GM10847 (cell line): Measurements from ENCODE around the gene PAK6.

Source experiments
- POLR2A ChIP-seq: IDR thresholded peaks from 2 replicates; pipeline ENCODE4 v1.6.1; 2011; ENCODE audit not compliant: insufficient read length; ENCODE audit errors: extremely low read depth

Gene PAK6

GRCh38 chr15:40238532-40239403, at the start of gene PAK6:
TSS of gene PAK6 (plus strand) at chr15:40239063. CDS start at chr15:40264786, 25,723 bp downstream.
- TF ChIP-seq POLR2A, result no peak

GRCh38 chr15:40190591-40190990, 48.3 kb upstream of the PAK6 start:
- no peak for TF ChIP-seq POLR2A

- TF ChIP-seq POLR2A, result no peak
Measured at GRCh38 chr15:40192942-40193341, 45.9 kb upstream of the PAK6 start.

- TF ChIP-seq POLR2A, result no peak
Measured at GRCh38 chr15:40197434-40197833, 41.4 kb upstream of the PAK6 start.

GRCh38 chr15:40198355-40199085, 40.3 kb upstream of the PAK6 start:
- TF ChIP-seq POLR2A, result no peak

- TF ChIP-seq POLR2A, result no peak
Measured at GRCh38 chr15:40204100-40204499, 34.8 kb upstream of the PAK6 start.

GRCh38 chr15:40217166-40217824, 21.6 kb upstream of the PAK6 start:
- no peak for TF ChIP-seq POLR2A

- no peak for TF ChIP-seq POLR2A
Measured at GRCh38 chr15:40219801-40220200, 19.1 kb upstream of the PAK6 start.

GRCh38 chr15:40222131-40222530, 16.7 kb upstream of the PAK6 start:
- no peak for TF ChIP-seq POLR2A

- TF ChIP-seq POLR2A, result no peak
Measured at GRCh38 chr15:40226736-40227135, 12.1 kb upstream of the PAK6 start.

GRCh38 chr15:40229316-40229715, 9.5 kb upstream of the PAK6 start:
- no peak for TF ChIP-seq POLR2A

GRCh38 chr15:40229956-40230355, 8.9 kb upstream of the PAK6 start:
- no peak for TF ChIP-seq POLR2A

GRCh38 chr15:40232625-40233070, 6.2 kb upstream of the PAK6 start:
- TF ChIP-seq POLR2A, result no peak

GRCh38 chr15:40233727-40234577, 4.9 kb upstream of the PAK6 start:
- TF ChIP-seq POLR2A, result no peak

- no peak for TF ChIP-seq POLR2A
Measured at GRCh38 chr15:40234783-40235182, 4.1 kb upstream of the PAK6 start.
